ENCODE results near the gene CTDP1. TPM values are rescaled to one million over a fixed set of nuclear protein-coding genes. Genes with fewer than 3 reads are reported as not detected.

CTDP1 gene
- total and polyA plus RNA-seq, 4 donors, result 18.8 to 30.5 (median 21.7) TPM

Other genes with a start within 250 kb of the CTDP1 start
- gene KCNG2, start 118.1 kb downstream of the CTDP1 start, total RNA-seq, result 1 to 10 TPM in 1 of 2 donors, under 1 TPM in 1; 0.80 to 1.7 TPM
- gene KCNG2, start 118.1 kb downstream of the CTDP1 start, polyA plus RNA-seq, result 1 to 10 TPM in 1 of 2 donors, under 1 TPM in 1; 0.16 to 1.8 TPM

Measured in lung (tissue), 4 donors.